Ectodermal cell (in vitro differentiated cells): ENCODE data around the gene CRIM1.
A peak's percentile ranks its signal among the peaks of the same experiment; 100 is the strongest.

Experiments used
- H3K27ac ChIP-seq: 2 replicates; pipeline ENCODE4 v1.7.0; 2013; ENCODE audit warnings: mild to moderate bottlenecking, low read depth, low read length; ENCODE audit not compliant: insufficient read depth, poor library complexity, severe bottlenecking
- H3K27me3 ChIP-seq: 2 replicates; pipeline ENCODE4 v1.7.0; 2013; ENCODE audit warnings: mild to moderate bottlenecking, low read length; ENCODE audit not compliant: insufficient read depth, control insufficient read depth, poor library complexity, severe bottlenecking
- H3K36me3 ChIP-seq: one replicate; pipeline ENCODE4 v1.7.0; 2013; ENCODE audit warnings: low read length; ENCODE audit not compliant: control insufficient read depth, insufficient read depth
- H3K4me1 ChIP-seq: one replicate; pipeline ENCODE4 v1.7.0; 2013; ENCODE audit warnings: low read length; ENCODE audit not compliant: control insufficient read depth, insufficient read depth
- H3K4me3 ChIP-seq: 2 replicates; pipeline ENCODE4 v1.7.0; 2013; ENCODE audit warnings: low read depth, low read length, control low read depth; ENCODE audit not compliant: insufficient read depth
- H3K9me3 ChIP-seq: 2 replicates; pipeline ENCODE4 v1.7.0; 2013; ENCODE audit warnings: mild to moderate bottlenecking, low read length, moderate library complexity; ENCODE audit not compliant: control insufficient read depth
- WGBS, 2 experiments: methylation state at CpG; one replicate each; pipeline ENCODE4 v1.1.7; 2013; ENCODE audit warnings: missing lambda C conversion rate in 2 of 2; 5-methylcytosine and 5-hydroxymethylcytosine counted together

The CRIM1 gene

DNA sequence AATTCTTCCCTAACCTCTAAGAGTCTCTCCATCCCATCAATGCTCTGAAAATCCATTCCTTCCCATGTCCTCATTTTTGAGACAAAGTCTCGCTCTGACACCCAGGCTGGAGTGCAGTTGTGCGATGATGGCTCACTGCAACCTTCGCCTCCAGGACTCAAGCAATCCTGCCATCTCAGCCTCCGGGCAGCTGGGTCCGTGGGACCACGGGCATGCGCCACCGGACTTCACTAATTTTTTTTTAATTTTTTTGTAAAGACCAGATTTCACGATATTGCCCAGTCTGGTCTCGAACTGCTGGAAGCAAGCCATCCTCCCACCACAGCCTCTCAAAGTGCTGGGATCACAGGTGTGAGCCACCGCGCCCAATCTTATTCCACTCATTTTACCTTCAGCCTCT, 240.8 kb downstream of the CRIM1 start:
- H3K9me3 ChIP-seq = no peaks in the 10 kb centered on the region
- no peaks in the 10 kb centered on the region for H3K36me3 ChIP-seq
- WGBS, 2 experiments = 95 to 96% methylated on average over 12 of the region's 12 CpGs
- peaks cover 15% of the 10 kb centered on the region for H3K27me3 ChIP-seq
- no peak overlapping the region for H3K27ac ChIP-seq
- H3K4me1 ChIP-seq = peaks cover 7% of the 10 kb centered on the region
- H3K4me3 ChIP-seq = peak overlapping the region; percentile 68

DNA sequence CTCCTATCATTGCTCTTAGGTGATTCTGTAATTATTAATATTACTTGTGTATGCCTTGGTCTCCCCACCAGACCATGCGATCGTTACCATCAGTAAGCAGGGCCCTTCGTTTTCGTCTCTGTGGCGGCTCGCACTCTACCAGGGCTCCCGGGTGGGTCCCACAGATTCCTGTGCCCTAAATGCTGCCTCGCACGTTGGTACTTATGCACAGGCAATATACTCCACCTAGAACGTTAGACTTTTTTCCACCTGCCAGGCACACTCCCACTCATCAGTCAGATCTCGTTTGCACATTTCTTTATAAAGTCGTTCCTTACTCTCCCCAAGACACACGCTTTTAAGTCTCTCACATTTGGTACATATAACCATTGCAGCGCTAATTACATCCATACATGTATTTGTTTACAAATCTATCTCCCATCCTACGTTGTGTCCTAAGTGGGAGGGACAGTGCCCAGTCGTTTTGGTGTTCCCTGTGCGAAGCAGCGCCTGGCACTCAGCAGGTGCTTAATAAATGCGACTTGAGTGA, 241.5 kb downstream of the CRIM1 start:
- Histone ChIP-seq H3K4me3 (peak overlapping the region; percentile 68), H3K27me3 (peaks cover 15% of the 10 kb centered on the region), H3K36me3 (no peaks in the 10 kb centered on the region), H3K9me3 (no peaks in the 10 kb centered on the region), H3K4me1 (peaks cover 7% of the 10 kb centered on the region), H3K27ac (peak overlapping the region; percentile 37)
- WGBS, 2 experiments = 27 to 29% methylated on average over 19 of the region's 19 CpGs

DNA sequence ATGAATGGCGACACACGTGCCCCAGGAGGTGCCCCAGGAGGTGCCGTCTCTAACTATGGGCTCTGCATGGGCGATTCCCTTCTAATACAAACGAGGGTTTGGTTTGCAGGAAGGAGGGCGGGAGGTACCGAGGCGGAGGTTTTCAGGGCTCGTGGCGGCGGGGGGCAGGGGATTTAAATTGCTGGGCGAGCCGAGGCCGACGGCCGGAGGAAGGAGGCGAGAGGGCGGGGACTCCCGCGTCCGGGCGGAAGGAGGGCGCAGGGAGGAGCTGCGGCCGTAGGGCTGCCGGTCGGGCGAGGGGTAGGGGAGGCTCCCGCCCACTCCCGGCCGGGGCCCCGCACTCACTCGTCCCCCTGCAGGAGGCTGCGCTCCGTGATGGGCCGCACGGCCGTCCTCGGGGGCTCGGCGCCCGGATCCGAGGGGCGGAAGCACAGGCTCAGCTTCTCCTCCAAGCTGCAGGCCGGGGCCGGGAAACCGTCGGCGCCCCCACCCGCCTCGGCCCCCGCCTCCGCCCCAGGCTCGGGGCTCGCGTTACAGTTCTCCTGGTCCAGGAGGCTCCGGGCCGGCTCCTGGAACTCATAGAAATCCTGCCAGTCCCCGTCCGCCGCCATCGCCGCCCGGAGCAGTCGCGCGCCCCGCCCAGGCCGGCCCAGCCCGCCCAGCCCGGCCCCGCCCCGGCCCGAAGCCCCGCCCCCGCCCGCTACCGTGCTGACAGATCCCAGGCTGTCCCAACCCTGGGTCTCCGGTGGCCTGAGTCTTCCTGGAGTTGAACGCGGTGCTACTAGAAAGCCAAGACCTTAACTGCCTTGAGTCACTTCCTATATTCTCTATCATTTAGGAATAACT, 242.2 kb downstream of the CRIM1 start, which contains the start of gene FEZ2:
Gene FEZ2, minus strand, starts transcription at position 637 of the 846 bp plus-strand sequence. Its CDS starts 26 bp downstream, at position 611.
- H3K27me3 ChIP-seq = peaks cover 15% of the 10 kb centered on the region
- peak within 1 kb of the TSS; percentile 37 for H3K27ac ChIP-seq
- H3K9me3 ChIP-seq = no peaks in the 10 kb centered on the region
- H3K4me1 ChIP-seq = peaks cover 7% of the 10 kb centered on the region
- no peaks in the 10 kb centered on the region for H3K36me3 ChIP-seq
- 0 to 1% methylated on average over 80 to 81 of the region's 81 CpGs for whole genome bisulfite sequencing, 2 experiments
- peak within 1 kb of the TSS; percentile 68 for H3K4me3 ChIP-seq
